Measurements from ENCODE around the gene MT2A.
A peak's percentile ranks its signal among the peaks of the same experiment; 100 is the strongest.

MT2A gene

DNA sequence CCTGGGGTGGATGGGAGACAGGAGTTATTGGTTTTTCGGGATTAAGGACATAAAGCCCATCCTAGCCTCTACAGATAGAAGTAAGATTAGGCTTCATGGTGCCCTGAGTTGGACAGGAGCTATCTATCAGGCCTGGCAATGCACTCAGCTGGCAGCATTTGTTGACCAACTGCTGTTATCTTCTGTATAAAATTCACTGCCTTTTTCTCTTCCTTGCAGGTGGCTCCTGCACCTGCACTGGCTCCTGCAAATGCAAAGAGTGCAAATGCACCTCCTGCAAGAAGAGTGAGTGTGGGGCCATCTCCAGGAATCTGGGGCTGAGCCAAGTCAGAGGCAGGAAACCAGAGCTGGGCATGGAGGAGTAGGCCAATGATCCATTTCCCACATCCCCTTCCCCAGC, 30.7 kb downstream of the MT2A start:
- DNase-seq = no peak

DNA sequence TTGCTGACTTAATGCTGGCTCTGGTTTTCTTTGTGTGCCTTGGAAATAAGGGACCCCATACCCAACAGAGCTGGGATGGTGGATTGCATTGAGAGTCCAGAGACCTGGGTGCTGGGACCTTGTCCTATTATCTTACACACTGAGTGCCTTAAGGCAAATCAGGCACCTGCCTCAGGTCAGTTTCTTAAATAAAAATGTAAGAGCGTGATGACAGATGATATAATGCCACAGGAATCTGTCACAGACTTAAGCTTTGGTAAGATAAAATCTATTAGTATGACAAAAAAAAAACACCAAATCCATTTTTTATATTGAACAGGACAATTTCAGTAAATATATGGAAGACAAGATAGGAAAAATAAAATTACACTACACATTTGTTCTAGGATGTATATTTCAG, 31.7 kb downstream of the MT2A start:
- no peak for DNase-seq

GRCh38 chr16:56641166-56641565, 32.8 kb downstream of the MT2A start:
- no peak for DNase-seq

- DNase-seq = no peak
Observed at GRCh38 chr16:56643080-56643778, 34.8 kb downstream of the MT2A start.

DNA sequence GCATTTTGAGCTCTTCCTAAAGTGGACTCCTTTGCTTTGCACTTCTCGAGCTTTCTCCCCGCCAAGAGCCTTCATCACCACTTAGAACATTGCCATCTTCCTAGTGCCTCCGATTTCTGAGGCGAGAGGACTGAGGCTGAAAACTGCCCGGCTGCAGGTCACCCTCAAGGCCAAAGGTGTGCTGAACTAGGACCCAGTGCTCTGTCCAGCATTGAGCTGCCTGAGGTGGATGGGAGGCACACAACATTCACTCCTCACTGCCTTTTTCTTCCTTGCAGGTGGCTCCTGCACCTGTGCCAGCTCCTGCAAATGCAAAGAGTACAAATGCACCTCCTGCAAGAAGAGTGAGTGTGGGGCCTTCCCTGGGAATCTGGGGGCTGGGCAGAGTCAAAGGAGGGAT, 35.4 kb downstream of the MT2A start:
- DNase-seq = no peak

DNA sequence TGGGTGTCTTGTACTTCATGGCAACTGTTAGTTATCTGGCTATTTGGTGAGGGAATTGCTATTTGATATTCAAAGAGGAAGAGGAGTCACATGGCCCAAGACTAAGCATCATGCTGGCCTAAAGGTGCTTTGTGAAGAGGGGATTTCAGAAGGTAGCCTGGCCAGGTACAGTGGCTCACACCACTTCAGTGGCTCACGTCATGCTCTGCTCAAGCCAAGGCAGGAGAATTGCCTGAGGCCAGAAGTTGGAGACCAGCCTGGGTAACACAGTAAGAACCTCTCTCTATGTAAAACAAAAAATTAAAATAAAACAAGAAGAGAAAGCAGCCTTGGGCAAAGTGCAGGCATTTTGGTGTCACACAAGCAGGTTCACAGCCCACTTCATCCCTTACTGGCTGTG, 36.9 kb downstream of the MT2A start:
- DNase-seq = no peak

DNA sequence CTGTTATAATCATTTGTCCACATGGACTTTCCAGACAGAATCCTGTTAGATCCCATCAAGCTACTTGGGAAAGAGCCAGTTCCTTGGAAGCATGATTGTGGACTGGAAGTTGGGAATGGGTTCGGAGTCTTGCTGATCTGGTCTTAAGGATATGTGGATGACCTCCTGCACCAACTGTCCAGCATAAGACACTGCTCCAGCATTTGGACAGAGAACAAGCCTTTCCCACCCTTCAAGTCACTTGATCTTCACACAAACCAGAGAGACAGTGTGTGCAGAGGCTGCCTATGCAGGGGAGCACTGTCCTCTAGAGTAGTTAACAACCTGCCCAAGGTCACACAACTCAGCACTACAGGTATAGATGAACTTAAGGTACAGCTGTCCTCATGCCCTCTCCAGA, 37.5 kb downstream of the MT2A start:
- DNase-seq = no peak

GRCh38 chr16:56647641-56648431, 39.5 kb downstream of the MT2A start:
- DNase-seq = no peak

- no peak for DNase-seq
Observed at GRCh38 chr16:56649271-56649670, 40.9 kb downstream of the MT2A start.

DNA sequence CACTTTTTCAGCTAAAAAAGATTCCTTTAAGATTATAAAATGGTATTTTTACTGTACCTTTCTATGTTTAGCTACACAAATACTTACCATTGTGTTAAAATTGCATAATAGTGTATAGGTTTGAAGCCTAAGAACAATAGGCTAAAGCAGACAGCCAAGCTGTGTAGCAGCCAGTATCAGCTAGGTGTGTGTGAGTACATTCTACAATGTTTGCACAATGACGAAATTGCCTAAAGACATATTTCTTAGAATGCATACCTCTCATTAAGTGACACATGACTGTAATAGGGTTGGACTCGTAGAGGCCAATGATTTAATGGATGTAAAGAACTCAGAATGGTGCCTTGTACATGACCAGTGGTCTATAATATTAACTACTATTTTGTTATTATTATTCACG, 41.4 kb downstream of the MT2A start:
- DNase-seq = no peak

GRCh38 chr16:56651586-56651985, 43.2 kb downstream of the MT2A start, which contains the start of gene MT1B:
MT1B (plus strand) TSS chr16:56651886; CDS start chr16:56651954, 68 bp downstream.
- DNase-seq = no peak

DNA sequence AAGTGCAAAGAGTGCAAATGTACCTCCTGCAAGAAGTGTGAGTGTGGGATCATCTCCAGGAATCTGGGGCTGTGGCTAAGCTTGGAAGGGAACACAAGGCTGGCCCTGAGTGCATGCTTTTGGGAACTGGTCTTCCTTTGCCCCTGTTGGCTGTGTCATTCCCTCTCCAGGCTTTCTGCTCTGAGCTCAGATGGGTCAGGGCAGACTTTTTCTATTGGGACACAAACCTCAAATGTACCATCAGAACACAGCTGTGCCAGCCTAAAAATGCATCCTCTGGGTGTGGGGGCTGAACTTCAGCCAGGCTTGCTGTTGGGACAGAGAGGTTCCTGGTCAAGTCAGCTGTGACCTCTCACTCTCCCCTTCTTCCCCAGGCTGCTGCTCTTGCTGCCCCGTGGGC, 44.2 kb downstream of the MT2A start:
- DNase-seq = no peak

DNA sequence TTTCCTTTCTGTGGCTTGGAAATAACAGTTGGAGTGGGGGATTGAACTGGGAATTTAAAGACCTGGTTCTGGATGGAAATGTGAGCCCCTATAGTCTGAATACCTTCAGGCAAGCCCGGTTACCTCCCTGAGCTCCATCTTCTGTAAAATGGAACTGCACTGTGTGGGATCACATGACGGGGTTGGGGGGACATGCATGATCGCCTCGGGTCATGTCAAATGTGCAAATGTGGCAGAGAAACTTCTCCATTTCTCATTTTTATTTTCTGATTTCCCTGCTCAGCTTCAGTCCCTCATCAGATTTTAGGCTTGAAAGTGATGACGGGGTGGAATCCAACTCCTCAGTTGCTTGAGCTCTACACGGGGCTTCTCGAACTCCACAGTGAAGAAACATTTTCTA, 44.8 kb downstream of the MT2A start:
- no peak for DNase-seq

- peak; percentile 70 for DNase-seq
Observed at GRCh38 chr16:56657555-56658326, 49.4 kb downstream of the MT2A start, which contains the start of gene MT1F. MT1F (plus strand) TSS chr16:56657959; CDS start chr16:56658059, 100 bp downstream.

GRCh38 chr16:56658327-56658875, 50.0 kb downstream of the MT2A start:
- DNase-seq = no peak

All from NCI-H345 (cell line).